Stimulated activated naive B cell treated with anti-CD40 and anti-IgM and Interleukin-4, amounts not matched to agents 10 μg/mL and 1 μg/mL and 100 μg/mL, for 72 hours (primary cell): ENCODE data around the gene PDC.

Experiments used
- ATAC-seq, 2 donors: fragments of 150-1000 bp; cut with Tn5 transposase; replicated peaks; 2 replicates each; pipeline ENCODE4 v1.10.0; 2021; ENCODE audit warnings: moderate library complexity in 1 of 2
- DNase-seq: peaks from one replicate; pipeline ENCODE4 v3.0.0; 2021
- H3K27ac Mint-ChIP-seq: one replicate; pipeline ENCODE4 v1.8.0; 2022; ENCODE audit warnings: mild to moderate bottlenecking, mixed read lengths
- H3K27me3 Mint-ChIP-seq, 2 donors: one replicate each; pipeline ENCODE4 v1.8.0; 2022; ENCODE audit warnings: mixed read lengths in 2 of 2
- H3K36me3 Mint-ChIP-seq, 2 donors: one replicate each; pipeline ENCODE4 v1.8.0; 2022; ENCODE audit warnings: mixed read lengths in 2 of 2, mild to moderate bottlenecking in 1 of 2
- H3K4me1 Mint-ChIP-seq, 2 donors: one replicate each; pipeline ENCODE4 v1.8.0; 2022; ENCODE audit warnings: mixed read lengths in 2 of 2, mild to moderate bottlenecking in 1 of 2
- H3K4me3 Mint-ChIP-seq, 2 donors: one replicate each; pipeline ENCODE4 v1.8.0; 2022; ENCODE audit warnings: mild to moderate bottlenecking in 2 of 2, mixed read lengths in 2 of 2, moderate library complexity in 1 of 2
- H3K9me3 Mint-ChIP-seq, 2 donors: one replicate each; pipeline ENCODE4 v1.8.0; 2022; ENCODE audit warnings: mixed read lengths in 2 of 2, mild to moderate bottlenecking in 1 of 2

The PDC gene

GRCh38 chr1:186461014-186461413 lies at the start of gene PDC:
TSS of gene PDC (minus strand) at chr1:186461114. CDS start at chr1:186449459, 11,655 bp downstream.
- Mint-ChIP-seq H3K4me3 (no peak within 1 kb of the TSS), H3K36me3 (no peaks in the 10 kb centered on the region), H3K4me1 (peaks cover 3 to 8% of the 10 kb centered on the region in 2 donors), H3K27me3 (no peaks in the 10 kb centered on the region), H3K27ac (no peak within 1 kb of the TSS), H3K9me3 (no peaks in the 10 kb centered on the region)
- no peak for ATAC-seq
- DNase-seq = no peak

- no peaks in the 10 kb centered on the region for H3K27me3 Mint-ChIP-seq
- no peak for DNase-seq
- H3K27ac Mint-ChIP-seq = no peak overlapping the region
- peaks cover 14 to 15% of the 10 kb centered on the region in 2 donors for H3K9me3 Mint-ChIP-seq
- H3K4me1 Mint-ChIP-seq = no peaks in the 10 kb centered on the region
- peaks cover 7 to 11% of the 10 kb centered on the region in 2 donors for H3K36me3 Mint-ChIP-seq
- H3K4me3 Mint-ChIP-seq = no peak overlapping the region
- ATAC-seq = no peak
Observed at GRCh38 chr1:186503190-186503589, 42.3 kb upstream of the PDC start.

DNA sequence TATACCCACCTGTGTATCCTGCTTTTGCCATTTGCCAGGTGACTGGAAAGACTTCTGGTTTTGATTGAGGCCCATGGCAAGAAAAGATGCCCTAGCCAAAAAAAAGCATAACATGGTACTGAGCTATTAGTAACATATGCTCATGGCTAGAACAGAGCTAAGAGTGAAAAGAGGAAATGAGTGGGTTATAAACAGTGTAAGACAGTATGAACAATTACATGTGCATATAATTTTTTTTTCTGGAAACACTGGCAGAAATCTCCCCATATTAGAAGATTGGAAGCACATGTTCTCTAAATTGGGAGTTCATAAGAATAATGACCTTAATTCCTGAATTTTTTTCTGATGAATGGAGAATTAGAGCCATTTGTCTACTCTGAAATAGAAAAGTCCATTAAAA lies 41.2 kb upstream of the PDC start:
- no peak overlapping the region for H3K27ac Mint-ChIP-seq
- ATAC-seq (peak in 1 of 2 donors; percentile 49), DNase-seq (no peak)
- peaks cover 4 to 11% of the 10 kb centered on the region in 2 donors for H3K36me3 Mint-ChIP-seq
- H3K4me1 Mint-ChIP-seq = no peaks in the 10 kb centered on the region
- no peak overlapping the region for H3K4me3 Mint-ChIP-seq
- no peaks in the 10 kb centered on the region for H3K27me3 Mint-ChIP-seq
- H3K9me3 Mint-ChIP-seq = peaks cover 12 to 14% of the 10 kb centered on the region in 2 donors

DNA sequence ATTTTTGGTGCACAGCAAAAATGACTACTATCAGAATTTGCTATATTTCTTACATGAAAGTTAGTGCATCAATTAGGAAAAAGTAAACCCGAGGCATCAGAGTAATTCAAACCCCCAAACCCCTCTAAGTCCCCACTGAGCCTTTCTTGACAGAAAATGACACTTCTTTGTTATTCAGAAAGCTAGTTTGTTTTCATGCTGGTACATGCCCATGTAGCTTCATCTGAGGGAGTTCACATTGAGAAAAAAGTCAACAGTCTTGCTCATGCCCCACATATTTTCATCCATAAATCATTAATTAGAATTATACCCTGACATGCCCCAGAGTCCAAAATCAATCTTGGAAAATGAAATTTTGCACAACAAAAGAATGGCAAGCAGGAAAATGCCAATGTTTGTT lies 39.9 kb upstream of the PDC start:
- Mint-ChIP-seq H3K4me1 (no peaks in the 10 kb centered on the region), H3K27me3 (no peaks in the 10 kb centered on the region), H3K4me3 (no peak overlapping the region), H3K27ac (no peak overlapping the region), H3K36me3 (peaks cover under 1 to 2% of the 10 kb centered on the region in 2 donors), H3K9me3 (peaks cover 7 to 8% of the 10 kb centered on the region in 2 donors)
- ATAC-seq = no peak
- no peak for DNase-seq

GRCh38 chr1:186499571-186499970 lies 38.7 kb upstream of the PDC start:
- Mint-ChIP-seq H3K4me3 (no peak overlapping the region), H3K27me3 (no peaks in the 10 kb centered on the region), H3K9me3 (no peaks in the 10 kb centered on the region), H3K27ac (no peak overlapping the region), H3K36me3 (no peaks in the 10 kb centered on the region), H3K4me1 (peaks cover 2 to 4% of the 10 kb centered on the region in 2 donors)
- DNase-seq (no peak), ATAC-seq (no peak)

GRCh38 chr1:186498695-186499389 lies 37.9 kb upstream of the PDC start:
- H3K9me3 Mint-ChIP-seq = no peaks in the 10 kb centered on the region
- no peak overlapping the region for H3K4me3 Mint-ChIP-seq
- peaks cover 3 to 6% of the 10 kb centered on the region in 2 donors for H3K4me1 Mint-ChIP-seq
- DNase-seq (no peak), ATAC-seq (no peak)
- H3K36me3 Mint-ChIP-seq = no peaks in the 10 kb centered on the region
- no peak overlapping the region for H3K27ac Mint-ChIP-seq
- H3K27me3 Mint-ChIP-seq = no peaks in the 10 kb centered on the region

DNA sequence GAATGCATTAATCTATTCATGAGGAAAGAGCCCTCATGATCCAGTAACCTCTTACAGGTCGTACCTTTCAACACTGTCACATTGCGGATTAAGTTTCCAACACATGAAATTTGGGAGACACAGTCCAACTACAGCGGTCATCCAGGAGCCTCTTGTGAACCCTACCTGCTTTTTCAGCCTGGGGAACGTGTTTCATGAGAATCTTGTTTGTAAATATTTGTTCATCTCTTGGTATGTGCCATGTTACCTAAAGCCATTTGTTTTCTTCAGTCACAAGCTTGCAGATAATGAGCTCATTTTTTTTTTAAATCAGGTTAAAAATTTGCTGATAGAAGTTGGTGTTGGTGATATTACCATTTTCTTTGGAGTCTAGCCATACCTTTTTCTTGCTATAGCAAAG lies 37.2 kb upstream of the PDC start:
- no peak overlapping the region for H3K27ac Mint-ChIP-seq
- ATAC-seq = no peak

GRCh38 chr1:186497651-186498050 lies 36.7 kb upstream of the PDC start:
- DNase-seq = no peak
- Mint-ChIP-seq H3K36me3 (no peaks in the 10 kb centered on the region), H3K27ac (no peak overlapping the region), H3K9me3 (no peaks in the 10 kb centered on the region), H3K4me1 (peaks cover 3 to 6% of the 10 kb centered on the region in 2 donors), H3K27me3 (no peaks in the 10 kb centered on the region), H3K4me3 (no peak overlapping the region)
- peak in 1 of 2 donors; percentile 27 for ATAC-seq

More for the DNA sequence above, 37.2 kb upstream of the PDC start:
- DNase-seq = no peak
- Mint-ChIP-seq H3K27me3 (no peaks in the 10 kb centered on the region), H3K4me1 (peaks cover 3 to 6% of the 10 kb centered on the region in 2 donors), H3K9me3 (no peaks in the 10 kb centered on the region), H3K36me3 (no peaks in the 10 kb centered on the region), H3K4me3 (no peak overlapping the region)

DNA sequence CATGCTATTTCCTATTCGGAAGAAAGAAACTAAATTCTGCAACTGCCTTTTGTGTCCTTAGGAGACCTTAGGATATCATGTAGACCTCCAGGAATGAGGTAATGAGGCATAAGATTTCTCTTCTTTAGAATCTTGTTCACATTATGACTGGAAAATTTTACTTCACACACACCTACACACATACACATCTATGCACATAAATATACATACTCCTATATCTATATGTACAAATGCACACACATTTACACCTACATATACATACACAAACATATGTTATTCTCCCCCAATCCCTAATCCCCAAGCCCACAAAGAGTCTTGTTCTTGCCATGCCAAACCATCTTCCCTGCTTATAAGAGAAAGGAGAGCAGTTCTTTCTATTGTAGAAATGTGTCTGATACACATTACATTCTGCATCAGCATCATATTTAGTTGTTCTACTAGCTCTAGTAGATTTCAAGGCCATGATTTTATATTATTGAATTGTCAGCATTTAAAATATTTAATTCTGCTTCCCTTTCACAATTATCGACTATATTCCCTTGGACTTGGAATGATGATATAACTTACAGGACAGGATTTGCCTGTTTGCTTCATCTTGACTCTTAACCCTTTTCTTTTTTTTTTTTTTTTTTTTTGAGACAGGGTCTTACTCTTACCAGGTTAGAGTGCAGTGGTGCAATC lies 35.4 kb upstream of the PDC start:
- ATAC-seq = no peak
- Mint-ChIP-seq H3K4me1 (peaks cover 3 to 6% of the 10 kb centered on the region in 2 donors), H3K4me3 (no peak overlapping the region), H3K27ac (no peak overlapping the region), H3K27me3 (no peaks in the 10 kb centered on the region), H3K36me3 (no peaks in the 10 kb centered on the region), H3K9me3 (no peaks in the 10 kb centered on the region)
- no peak for DNase-seq

- no peak overlapping the region for H3K4me3 Mint-ChIP-seq
- H3K36me3 Mint-ChIP-seq = no peaks in the 10 kb centered on the region
- H3K4me1 Mint-ChIP-seq = peaks cover 3 to 6% of the 10 kb centered on the region in 2 donors
- no peaks in the 10 kb centered on the region for H3K27me3 Mint-ChIP-seq
- no peaks in the 10 kb centered on the region for H3K9me3 Mint-ChIP-seq
- DNase-seq (no peak), ATAC-seq (peak; percentile 56 to 58)
- no peak overlapping the region for H3K27ac Mint-ChIP-seq
Observed at GRCh38 chr1:186494832-186495271, 33.9 kb upstream of the PDC start.

- ATAC-seq (no peak), DNase-seq (no peak)
- Mint-ChIP-seq H3K4me1 (peaks cover 3 to 6% of the 10 kb centered on the region in 2 donors), H3K4me3 (no peak overlapping the region), H3K9me3 (no peaks in the 10 kb centered on the region), H3K27ac (no peak overlapping the region), H3K27me3 (no peaks in the 10 kb centered on the region), H3K36me3 (no peaks in the 10 kb centered on the region)
Observed at GRCh38 chr1:186492531-186493291, 31.8 kb upstream of the PDC start.

DNA sequence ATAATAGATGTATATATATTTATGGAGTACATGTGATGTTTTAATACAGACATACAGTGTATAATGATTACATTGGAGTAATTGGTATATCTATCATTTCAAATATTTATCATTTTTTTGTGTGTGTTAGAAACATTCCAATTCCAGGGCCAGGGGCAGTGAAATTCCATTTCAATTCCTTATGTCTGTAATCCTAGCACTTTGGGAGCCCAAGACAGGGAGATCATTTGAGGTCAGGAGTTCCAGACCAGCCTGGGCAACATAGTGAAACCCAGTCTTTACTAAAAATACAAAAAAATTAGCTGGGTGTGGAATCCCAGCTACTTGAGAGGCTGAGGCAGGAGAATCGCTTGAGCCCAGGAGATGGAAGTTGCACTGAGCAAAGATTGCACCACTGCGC lies 30.4 kb upstream of the PDC start:
- Mint-ChIP-seq H3K4me3 (no peak overlapping the region), H3K27me3 (no peaks in the 10 kb centered on the region), H3K36me3 (no peaks in the 10 kb centered on the region), H3K4me1 (peaks cover 3 to 6% of the 10 kb centered on the region in 2 donors), H3K27ac (no peak overlapping the region), H3K9me3 (no peaks in the 10 kb centered on the region)
- DNase-seq (no peak), ATAC-seq (no peak)

DNA sequence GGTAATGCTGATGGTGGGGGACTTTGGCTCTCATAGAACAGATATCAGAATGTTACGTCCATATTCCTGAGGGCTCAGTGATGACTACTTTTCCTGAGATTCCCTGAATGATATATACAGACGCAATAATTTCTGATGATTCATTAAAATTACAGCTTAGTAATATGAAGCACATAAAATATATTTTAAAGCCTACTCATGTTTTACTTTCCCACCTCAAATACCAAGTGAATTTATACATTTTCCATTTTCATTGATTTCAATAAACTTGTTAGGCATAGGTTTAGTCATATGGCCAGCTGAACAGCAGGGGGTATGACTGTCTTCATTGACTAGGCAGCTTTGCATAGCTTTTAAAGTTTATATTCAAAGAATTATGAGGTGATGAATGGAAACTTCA lies 26.2 kb upstream of the PDC start:
- Mint-ChIP-seq H3K9me3 (no peaks in the 10 kb centered on the region), H3K4me1 (no peaks in the 10 kb centered on the region), H3K36me3 (no peaks in the 10 kb centered on the region), H3K27ac (no peak overlapping the region), H3K4me3 (no peak overlapping the region), H3K27me3 (no peaks in the 10 kb centered on the region)
- DNase-seq (no peak), ATAC-seq (no peak)

GRCh38 chr1:186486061-186486460 lies 25.1 kb upstream of the PDC start:
- H3K27me3 Mint-ChIP-seq = no peaks in the 10 kb centered on the region
- DNase-seq (no peak), ATAC-seq (no peak)
- no peaks in the 10 kb centered on the region for H3K36me3 Mint-ChIP-seq
- no peak overlapping the region for H3K27ac Mint-ChIP-seq
- H3K4me3 Mint-ChIP-seq = no peak overlapping the region
- H3K9me3 Mint-ChIP-seq = no peaks in the 10 kb centered on the region
- H3K4me1 Mint-ChIP-seq = no peaks in the 10 kb centered on the region
